Activated CD4-positive, alpha-beta T cell treated with anti-CD3 and anti-CD28 coated beads, Interleukin-2, amount 50 U/mL, for 48 hours (primary cell): ENCODE results near the gene SKOR2.

Source experiments
- DNase-seq, 2 experiments: peaks; one replicate each; pipeline ENCODE4 v3.0.0-alpha.2; 2020

The SKOR2 gene

GRCh38 chr18:47251289-47252120, at the start of gene SKOR2:
Gene SKOR2 (minus strand): TSS chr18:47251660. CDS start chr18:47249183, 2,477 bp downstream.
- no peak for DNase-seq

GRCh38 chr18:47296462-47296861, 45.0 kb upstream of the SKOR2 start:
- DNase-seq = no peak

- no peak for DNase-seq
Measured at GRCh38 chr18:47294801-47295200, 43.3 kb upstream of the SKOR2 start.

- DNase-seq = no peak
Measured at GRCh38 chr18:47288741-47289140, 37.3 kb upstream of the SKOR2 start.

- DNase-seq = no peak
Measured at GRCh38 chr18:47287911-47288585, 36.6 kb upstream of the SKOR2 start.

- no peak for DNase-seq
Measured at GRCh38 chr18:47286776-47287410, 35.4 kb upstream of the SKOR2 start.

- DNase-seq = no peak
Measured at GRCh38 chr18:47285456-47285855, 34.0 kb upstream of the SKOR2 start.

GRCh38 chr18:47284721-47285395, 33.4 kb upstream of the SKOR2 start:
- no peak for DNase-seq

- DNase-seq = no peak
Measured at GRCh38 chr18:47283476-47283875, 32.0 kb upstream of the SKOR2 start.

GRCh38 chr18:47280121-47280520, 28.7 kb upstream of the SKOR2 start:
- no peak for DNase-seq

GRCh38 chr18:47274961-47275360, 23.5 kb upstream of the SKOR2 start:
- no peak for DNase-seq

GRCh38 chr18:47265197-47265596, 13.7 kb upstream of the SKOR2 start:
- DNase-seq = no peak

- no peak for DNase-seq
Measured at GRCh38 chr18:47264308-47264700, 12.8 kb upstream of the SKOR2 start.

GRCh38 chr18:47263430-47264307, 12.2 kb upstream of the SKOR2 start:
- DNase-seq = no peak

- DNase-seq = no peak
Measured at GRCh38 chr18:47263150-47263429, 11.6 kb upstream of the SKOR2 start.

GRCh38 chr18:47262301-47263149, 11.1 kb upstream of the SKOR2 start:
- DNase-seq = no peak

- DNase-seq = no peak
Measured at GRCh38 chr18:47261902-47262300, 10.4 kb upstream of the SKOR2 start.

- no peak for DNase-seq
Measured at GRCh38 chr18:47260924-47261701, 9.7 kb upstream of the SKOR2 start.

- peak; percentile 38 to 45 for DNase-seq
Measured at GRCh38 chr18:47260120-47260923, 8.9 kb upstream of the SKOR2 start.
